Vagina (tissue), 2 donors: ENCODE results near the gene GNAT2.

ENCODE experiments used
- POLR2A ChIP-seq, 2 donors: fragments of 450-650 bp; IDR thresholded peaks; one replicate each; pipeline ENCODE4 v1.6.1; 2017; ENCODE audit warnings: antibody characterized with exemption in 2 of 2, mild to moderate bottlenecking in 2 of 2, moderate library complexity in 2 of 2
- POLR2AphosphoS5 ChIP-seq, 2 donors: sonication (generic); formaldehyde crosslinking; IDR thresholded peaks; one replicate each; pipeline ENCODE4 v1.9.0; 2017; ENCODE audit warnings: antibody characterized with exemption in 2 of 2, mild to moderate bottlenecking in 2 of 2, low read depth in 1 of 2; ENCODE audit not compliant: insufficient read depth in 1 of 2
- TF ChIP-seq, protein P1 (sequence below), 3 experiments: fragments of 450-650 bp in 2 of 3; fragments of 200-600 bp in 1 of 3; sonication (generic) in 1 of 3; IDR thresholded peaks; one replicate each; pipeline ENCODE4 v1.5.1; 2017 to 2019; ENCODE audit warnings: antibody characterized with exemption in 3 of 3, mild to moderate bottlenecking in 2 of 3, moderate library complexity in 2 of 3

DNA sequence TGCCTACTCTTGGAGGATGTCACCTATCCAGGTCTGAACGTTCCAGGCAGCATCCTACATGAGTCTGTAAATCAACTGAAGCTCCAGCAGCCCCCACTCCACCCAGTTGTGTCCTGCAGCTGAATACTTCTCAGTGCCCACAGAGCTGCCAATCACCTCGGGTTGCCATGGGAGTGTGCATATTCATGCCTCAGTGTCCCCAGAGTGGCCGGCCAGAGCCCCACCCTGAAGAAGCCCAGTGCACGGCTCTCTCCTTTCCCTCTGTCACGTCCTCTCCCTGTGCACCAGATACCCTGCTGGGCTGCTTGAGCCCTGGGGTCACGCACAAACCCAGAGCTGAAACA, 20.4 kb upstream of the GNAT2 start:
- TF ChIP-seq POLR2A (IDR thresholded peaks at IDR 0.05), result no peak
- TF ChIP-seq, protein P1, sequence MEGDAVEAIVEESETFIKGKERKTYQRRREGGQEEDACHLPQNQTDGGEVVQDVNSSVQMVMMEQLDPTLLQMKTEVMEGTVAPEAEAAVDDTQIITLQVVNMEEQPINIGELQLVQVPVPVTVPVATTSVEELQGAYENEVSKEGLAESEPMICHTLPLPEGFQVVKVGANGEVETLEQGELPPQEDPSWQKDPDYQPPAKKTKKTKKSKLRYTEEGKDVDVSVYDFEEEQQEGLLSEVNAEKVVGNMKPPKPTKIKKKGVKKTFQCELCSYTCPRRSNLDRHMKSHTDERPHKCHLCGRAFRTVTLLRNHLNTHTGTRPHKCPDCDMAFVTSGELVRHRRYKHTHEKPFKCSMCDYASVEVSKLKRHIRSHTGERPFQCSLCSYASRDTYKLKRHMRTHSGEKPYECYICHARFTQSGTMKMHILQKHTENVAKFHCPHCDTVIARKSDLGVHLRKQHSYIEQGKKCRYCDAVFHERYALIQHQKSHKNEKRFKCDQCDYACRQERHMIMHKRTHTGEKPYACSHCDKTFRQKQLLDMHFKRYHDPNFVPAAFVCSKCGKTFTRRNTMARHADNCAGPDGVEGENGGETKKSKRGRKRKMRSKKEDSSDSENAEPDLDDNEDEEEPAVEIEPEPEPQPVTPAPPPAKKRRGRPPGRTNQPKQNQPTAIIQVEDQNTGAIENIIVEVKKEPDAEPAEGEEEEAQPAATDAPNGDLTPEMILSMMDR (IDR thresholded peaks at IDR 0.05), result no peak
- TF ChIP-seq POLR2AphosphoS5 (IDR thresholded peaks at IDR 0.05; ENCODE audit: insufficient read depth in 1 of 2, low read depth in 1 of 2), result no peak
